Stimulated activated CD4-positive, alpha-beta T cell treated with anti-CD3 and anti-CD28 coated beads, Interleukin-4, amount 100 ng/mL, for 1 hour (primary cell): ENCODE results near the gene UBE2K.
"Not testable (repeated sequence)": the region's sequence is repeated elsewhere in the genome, so short reads cannot be mapped to it uniquely, and the experiment has no call there.

Source experiments
- DNase-seq: peaks from one replicate; pipeline ENCODE4 v3.0.0-alpha.2; 2020

Gene UBE2K

GRCh38 chr4:39698424-39699009, 581 bp downstream of the UBE2K start:
- DNase-seq: peak; percentile 50

GRCh38 chr4:39699687-39700409, 1.9 kb downstream of the UBE2K start:
- no peak for DNase-seq

GRCh38 chr4:39700554-39700953, 2.6 kb downstream of the UBE2K start:
- DNase-seq: no peak

GRCh38 chr4:39702716-39703115, 4.8 kb downstream of the UBE2K start:
- no peak for DNase-seq

- DNase-seq: not testable (repeated sequence)
These were observed 6.9 kb downstream of the UBE2K start for GRCh38 chr4:39704789-39705188.

DNA sequence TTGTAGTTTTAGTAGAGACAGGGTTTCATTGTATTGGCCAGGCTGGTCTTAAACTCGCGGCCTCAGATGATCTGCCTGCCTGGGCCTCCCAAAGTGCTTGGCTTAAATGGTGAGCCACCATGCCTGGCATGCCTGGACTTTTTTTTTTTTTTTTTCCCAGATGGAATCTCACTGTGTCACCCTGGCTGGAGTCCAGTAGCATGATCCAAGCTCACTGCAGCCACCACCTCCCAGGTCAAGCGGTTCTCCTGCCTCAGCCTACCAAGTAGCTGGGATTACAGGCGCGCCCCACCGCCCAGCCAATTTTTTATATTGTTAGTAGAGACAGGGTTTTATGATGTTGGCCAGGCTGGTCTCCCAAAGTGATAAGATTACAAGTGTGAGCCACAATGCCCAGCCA, 8.4 kb downstream of the UBE2K start:
- DNase-seq: no peak

GRCh38 chr4:39706741-39707511, 9.0 kb downstream of the UBE2K start:
- DNase-seq: no peak

- DNase-seq: no peak
These were observed 12.4 kb downstream of the UBE2K start for GRCh38 chr4:39710098-39710896.

GRCh38 chr4:39712819-39713607, 15.1 kb downstream of the UBE2K start:
- no peak for DNase-seq

GRCh38 chr4:39713691-39714090, 15.8 kb downstream of the UBE2K start:
- DNase-seq: no peak

DNA sequence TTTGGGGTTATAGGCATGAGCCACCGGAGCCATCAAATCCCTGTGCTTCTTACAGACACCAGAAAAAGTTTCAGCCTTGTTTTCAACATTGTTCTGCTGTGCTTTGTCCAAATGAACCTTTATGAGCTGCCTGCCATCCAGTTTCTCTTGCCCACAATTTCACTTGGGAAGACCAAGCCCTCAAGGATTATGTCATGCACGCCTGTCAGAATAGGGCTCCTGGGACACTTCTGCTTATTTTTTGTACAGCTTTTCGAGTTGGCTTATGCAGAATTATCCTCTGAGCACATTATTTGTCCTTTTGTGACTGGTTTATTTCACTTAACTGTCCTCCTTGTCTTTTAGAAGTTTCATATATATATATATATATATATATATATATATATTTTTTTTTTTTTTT, 16.2 kb downstream of the UBE2K start:
- no peak for DNase-seq

GRCh38 chr4:39715788-39716187, 17.9 kb downstream of the UBE2K start:
- DNase-seq: no peak

GRCh38 chr4:39716356-39716755, 18.4 kb downstream of the UBE2K start:
- no peak for DNase-seq

- not testable (repeated sequence) for DNase-seq
These were observed 19.8 kb downstream of the UBE2K start for GRCh38 chr4:39717743-39718142.

DNA sequence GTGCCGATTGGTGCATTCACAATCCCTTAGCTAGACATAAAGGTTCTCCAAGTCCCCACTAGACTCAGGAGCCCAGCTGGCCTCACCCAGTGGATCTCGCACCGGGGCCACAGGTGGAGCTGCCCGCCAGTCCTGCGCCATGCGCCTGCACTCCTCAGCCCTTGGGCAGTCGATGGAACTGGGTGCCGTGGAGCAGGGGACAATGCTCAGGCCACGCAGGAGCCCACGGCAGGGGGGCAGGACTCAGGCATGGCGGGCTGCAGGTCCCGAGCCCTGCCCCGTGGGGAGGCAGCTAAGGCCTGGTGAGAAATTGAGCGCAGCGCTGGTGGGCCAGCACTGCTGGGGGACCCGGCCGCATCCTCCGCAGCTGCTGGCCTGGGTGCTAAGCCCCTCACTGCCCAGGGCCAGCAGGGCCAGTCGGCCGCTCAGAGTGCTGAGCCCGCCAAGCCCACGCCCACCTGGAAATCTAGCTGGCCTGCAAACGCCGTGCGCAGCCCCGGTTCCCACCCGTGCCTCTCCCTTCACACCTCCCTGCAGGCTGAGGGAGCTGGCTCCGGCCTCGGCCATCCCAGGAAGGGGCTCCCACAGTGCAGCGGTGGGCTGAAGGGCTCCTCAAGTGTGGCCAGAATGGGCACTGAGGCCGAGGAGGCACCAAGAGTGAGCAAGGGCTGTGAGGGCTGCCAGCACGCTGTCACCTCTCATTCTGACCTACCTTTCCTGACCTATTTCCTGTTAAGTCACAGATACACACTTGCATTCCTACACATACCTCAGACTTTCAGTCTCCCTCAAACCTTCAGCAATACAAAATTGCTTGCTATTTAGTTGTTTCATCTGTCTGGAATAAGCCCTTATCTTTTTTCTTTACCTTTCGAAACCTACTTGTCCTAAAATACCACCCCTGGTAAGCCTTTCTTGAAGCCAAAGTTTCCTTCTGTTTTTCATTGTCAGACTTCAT, 20.7 kb downstream of the UBE2K start:
- DNase-seq: no peak

GRCh38 chr4:39719804-39720580, 22.1 kb downstream of the UBE2K start:
- DNase-seq: no peak

- DNase-seq: not testable (repeated sequence)
These were observed 23.3 kb downstream of the UBE2K start for GRCh38 chr4:39721273-39721672.

- DNase-seq: no peak
These were observed 23.9 kb downstream of the UBE2K start for GRCh38 chr4:39721788-39722187.

DNA sequence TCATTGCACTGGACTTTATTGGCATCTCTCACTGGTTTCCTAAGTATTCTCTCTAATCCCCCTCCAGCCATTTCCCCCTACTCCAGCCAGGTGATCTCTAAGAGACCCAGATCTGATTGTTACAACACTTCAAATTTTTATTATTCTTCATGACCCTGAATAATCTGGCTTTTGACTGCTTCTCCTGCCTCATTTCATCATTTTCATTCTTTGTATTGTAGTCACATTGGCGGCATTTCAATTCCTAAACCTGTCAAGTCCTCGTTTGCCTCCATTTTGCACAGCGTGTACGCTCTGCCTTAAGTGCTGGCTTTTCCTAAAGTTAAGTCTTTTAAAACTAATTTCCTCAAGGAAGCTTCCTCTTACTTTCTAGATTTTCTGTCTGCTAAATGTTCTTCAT, 31.6 kb downstream of the UBE2K start:
- no peak for DNase-seq

GRCh38 chr4:39730072-39730471, 32.1 kb downstream of the UBE2K start:
- DNase-seq: no peak
